ENCODE results near the gene SBF1.

DNA sequence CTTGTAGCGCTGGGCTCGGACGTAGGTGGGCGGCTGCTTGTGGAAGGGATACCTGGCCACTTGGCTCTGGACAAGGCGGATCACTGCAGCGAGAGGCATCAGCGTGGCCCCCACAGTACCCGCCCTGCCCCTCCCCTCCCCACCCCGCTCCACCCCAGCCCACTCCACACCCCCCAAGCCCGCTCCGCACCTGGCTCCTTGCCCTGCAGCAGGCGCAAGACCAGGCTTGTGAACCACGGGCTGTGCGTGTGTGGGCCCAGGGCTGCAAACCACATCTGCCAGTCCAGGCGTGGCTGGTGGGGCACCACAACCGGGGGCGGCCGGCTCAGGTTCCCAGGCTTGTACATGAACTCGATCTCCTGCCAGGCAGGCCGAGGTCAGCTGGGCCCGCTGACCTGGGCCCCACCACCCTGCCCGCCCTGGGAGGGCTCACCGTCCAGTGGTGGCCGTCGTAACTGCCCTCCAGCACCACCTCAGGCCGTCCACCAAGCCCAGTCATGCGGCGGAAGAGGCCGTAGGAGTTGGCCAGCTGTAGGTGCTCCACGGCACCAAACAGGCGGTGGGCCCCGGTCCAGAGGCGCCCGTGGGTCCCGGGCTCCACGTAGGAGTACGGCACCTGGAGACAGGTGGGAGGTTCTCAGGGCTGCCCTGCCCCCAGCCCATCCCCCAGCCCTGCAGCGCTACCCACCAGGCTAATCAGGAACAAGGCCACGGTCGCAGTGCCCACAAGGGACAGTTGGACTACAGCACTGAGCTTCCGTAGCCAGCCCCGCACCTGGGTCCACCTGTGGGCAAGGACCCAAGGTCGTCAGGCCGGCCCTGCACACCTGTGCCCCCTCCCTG lies 29.8 kb upstream of the SBF1 start:
- TF ChIP-seq, protein P1, sequence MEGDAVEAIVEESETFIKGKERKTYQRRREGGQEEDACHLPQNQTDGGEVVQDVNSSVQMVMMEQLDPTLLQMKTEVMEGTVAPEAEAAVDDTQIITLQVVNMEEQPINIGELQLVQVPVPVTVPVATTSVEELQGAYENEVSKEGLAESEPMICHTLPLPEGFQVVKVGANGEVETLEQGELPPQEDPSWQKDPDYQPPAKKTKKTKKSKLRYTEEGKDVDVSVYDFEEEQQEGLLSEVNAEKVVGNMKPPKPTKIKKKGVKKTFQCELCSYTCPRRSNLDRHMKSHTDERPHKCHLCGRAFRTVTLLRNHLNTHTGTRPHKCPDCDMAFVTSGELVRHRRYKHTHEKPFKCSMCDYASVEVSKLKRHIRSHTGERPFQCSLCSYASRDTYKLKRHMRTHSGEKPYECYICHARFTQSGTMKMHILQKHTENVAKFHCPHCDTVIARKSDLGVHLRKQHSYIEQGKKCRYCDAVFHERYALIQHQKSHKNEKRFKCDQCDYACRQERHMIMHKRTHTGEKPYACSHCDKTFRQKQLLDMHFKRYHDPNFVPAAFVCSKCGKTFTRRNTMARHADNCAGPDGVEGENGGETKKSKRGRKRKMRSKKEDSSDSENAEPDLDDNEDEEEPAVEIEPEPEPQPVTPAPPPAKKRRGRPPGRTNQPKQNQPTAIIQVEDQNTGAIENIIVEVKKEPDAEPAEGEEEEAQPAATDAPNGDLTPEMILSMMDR (IDR thresholded peaks at IDR 0.05): no peak
- TF ChIP-seq POLR2A (IDR thresholded peaks at IDR 0.05) (no peak), EP300 (IDR thresholded peaks at IDR 0.05; ENCODE audit: low read depth) (no peak), POLR2AphosphoS5 (IDR thresholded peaks at IDR 0.05) (no peak)

Data from transverse colon (tissue), 4 donors.